DOHH2 (cell line): ENCODE data around the gene NUP210L.

Experiments
- H3F3A ChIP-seq: fragments of 200-600 bp; sonication (generic), shearing (Covaris generic); 2 replicates; pipeline ENCODE4 v1.6.0; 2016; ENCODE audit warnings: antibody characterized with exemption, mild to moderate bottlenecking; ENCODE audit not compliant: control insufficient read depth, insufficient read depth
- H3K27ac ChIP-seq: fragments of 200-600 bp; sonication (generic); 2 replicates; pipeline ENCODE4 v1.5.1; 2014; ENCODE audit warnings: low read depth, mild to moderate bottlenecking, low read length, moderate library complexity
- H3K27me3 ChIP-seq: fragments of 200-600 bp; sonication (generic); 2 replicates; pipeline ENCODE4 v1.6.1; 2014; ENCODE audit warnings: mild to moderate bottlenecking, low read length, mixed read lengths; ENCODE audit not compliant: control insufficient read depth
- H3K36me3 ChIP-seq: fragments of 200-600 bp; sonication (generic); 2 replicates; pipeline ENCODE4 v1.6.1; 2014; ENCODE audit warnings: mild to moderate bottlenecking, low read length, moderate library complexity, mixed read lengths; ENCODE audit not compliant: control insufficient read depth
- H3K4me1 ChIP-seq: fragments of 200-600 bp; sonication (generic); 2 replicates; pipeline ENCODE4 v1.6.1; 2014; ENCODE audit warnings: mild to moderate bottlenecking, low read length, mixed read lengths; ENCODE audit not compliant: control insufficient read depth
- H3K4me2 ChIP-seq: fragments of 200-600 bp; sonication (generic); 2 replicates; pipeline ENCODE4 v1.6.0; 2014; ENCODE audit warnings: mild to moderate bottlenecking, low read length, moderate library complexity
- H3K4me3 ChIP-seq: fragments of 200-600 bp; sonication (generic); 2 replicates; pipeline ENCODE4 v1.5.1; 2014; ENCODE audit warnings: mild to moderate bottlenecking, low read length, mixed read lengths
- H3K79me2 ChIP-seq: fragments of 200-600 bp; sonication (generic); 2 replicates; pipeline ENCODE4 v1.6.1; 2014; ENCODE audit warnings: mild to moderate bottlenecking, low read length, mixed read lengths; ENCODE audit not compliant: control insufficient read depth
- H3K9me2 ChIP-seq: fragments of 200-600 bp; sonication (generic); replicated peaks from 2 replicates; pipeline ENCODE4 v1.6.1; 2014; ENCODE audit warnings: mild to moderate bottlenecking, low read length, mixed read lengths; ENCODE audit not compliant: control insufficient read depth
- H3K9me3 ChIP-seq: fragments of 200-600 bp; sonication (generic); 2 replicates; pipeline ENCODE4 v1.6.1; 2014; ENCODE audit warnings: antibody characterized with exemption, low read length, mixed read lengths; ENCODE audit not compliant: control insufficient read depth, insufficient read depth
- H4K20me1 ChIP-seq: fragments of 200-600 bp; sonication (generic); 2 replicates; pipeline ENCODE4 v1.6.0; 2014; ENCODE audit warnings: low read depth, mild to moderate bottlenecking, antibody characterized with exemption, low read length, moderate library complexity; ENCODE audit not compliant: control insufficient read depth, insufficient read depth
- EZH2phosphoT487 ChIP-seq: fragments of 200-600 bp; sonication (generic); IDR thresholded peaks from 2 replicates; pipeline ENCODE4 v1.6.1; 2017; ENCODE audit warnings: borderline replicate concordance, mild to moderate bottlenecking, antibody characterized with exemption, low read length, moderate library complexity, mixed read lengths
- TF ChIP-seq, protein P1 (sequence below): fragments of 200-600 bp; sonication (generic); IDR thresholded peaks from one replicate; pipeline ENCODE4 v1.5.1; 2014; ENCODE audit warnings: antibody characterized with exemption, mild to moderate bottlenecking, low read depth, low read length; ENCODE audit not compliant: poor library complexity, severe bottlenecking

The NUP210L gene

GRCh38 chr1:154145986-154146385 lies 8.9 kb downstream of the NUP210L start:
- Histone ChIP-seq H3K4me3 (no peak overlapping the region), H3K4me2 (no peak overlapping the region), H3K27me3 (no peaks in the 10 kb centered on the region), H3K36me3 (no peaks in the 10 kb centered on the region), H3K27ac (no peak overlapping the region), H3K9me3 (no peaks in the 10 kb centered on the region), H3K4me1 (no peaks in the 10 kb centered on the region), H3K9me2 (no peaks in the 10 kb centered on the region), H3F3A (no peaks in the 10 kb centered on the region), H4K20me1 (no peaks in the 10 kb centered on the region), H3K79me2 (no peaks in the 10 kb centered on the region)
- TF ChIP-seq, protein P1, sequence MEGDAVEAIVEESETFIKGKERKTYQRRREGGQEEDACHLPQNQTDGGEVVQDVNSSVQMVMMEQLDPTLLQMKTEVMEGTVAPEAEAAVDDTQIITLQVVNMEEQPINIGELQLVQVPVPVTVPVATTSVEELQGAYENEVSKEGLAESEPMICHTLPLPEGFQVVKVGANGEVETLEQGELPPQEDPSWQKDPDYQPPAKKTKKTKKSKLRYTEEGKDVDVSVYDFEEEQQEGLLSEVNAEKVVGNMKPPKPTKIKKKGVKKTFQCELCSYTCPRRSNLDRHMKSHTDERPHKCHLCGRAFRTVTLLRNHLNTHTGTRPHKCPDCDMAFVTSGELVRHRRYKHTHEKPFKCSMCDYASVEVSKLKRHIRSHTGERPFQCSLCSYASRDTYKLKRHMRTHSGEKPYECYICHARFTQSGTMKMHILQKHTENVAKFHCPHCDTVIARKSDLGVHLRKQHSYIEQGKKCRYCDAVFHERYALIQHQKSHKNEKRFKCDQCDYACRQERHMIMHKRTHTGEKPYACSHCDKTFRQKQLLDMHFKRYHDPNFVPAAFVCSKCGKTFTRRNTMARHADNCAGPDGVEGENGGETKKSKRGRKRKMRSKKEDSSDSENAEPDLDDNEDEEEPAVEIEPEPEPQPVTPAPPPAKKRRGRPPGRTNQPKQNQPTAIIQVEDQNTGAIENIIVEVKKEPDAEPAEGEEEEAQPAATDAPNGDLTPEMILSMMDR, result peak; percentile 70
- no peak for TF ChIP-seq EZH2phosphoT487

DNA sequence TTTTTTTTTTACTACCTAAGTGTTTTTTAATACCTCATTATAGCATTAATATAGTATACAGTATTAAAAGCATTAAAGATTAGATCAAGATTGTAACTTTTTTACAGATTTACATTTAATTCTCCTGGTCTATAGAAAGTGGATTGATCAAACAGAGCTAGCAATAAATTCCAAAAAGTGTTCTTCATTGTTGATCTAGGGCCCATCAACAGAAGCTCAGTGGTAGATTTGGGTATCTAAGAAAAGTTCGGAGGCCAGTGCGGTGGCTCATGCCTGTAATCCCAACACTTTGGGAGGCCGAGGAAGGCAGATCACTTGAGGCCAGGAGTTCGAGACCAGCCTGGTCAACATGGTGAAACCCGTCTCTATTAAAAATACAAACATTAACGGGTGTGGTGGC lies 12.5 kb downstream of the NUP210L start:
- Histone ChIP-seq H3K4me2 (no peak overlapping the region), H3K27ac (no peak overlapping the region), H3K36me3 (no peaks in the 10 kb centered on the region), H3K4me3 (no peak overlapping the region), H3K27me3 (no peaks in the 10 kb centered on the region), H4K20me1 (no peaks in the 10 kb centered on the region), H3K4me1 (no peaks in the 10 kb centered on the region), H3K9me2 (no peaks in the 10 kb centered on the region), H3K9me3 (no peaks in the 10 kb centered on the region), H3K79me2 (no peaks in the 10 kb centered on the region), H3F3A (no peaks in the 10 kb centered on the region)
- TF ChIP-seq EZH2phosphoT487, result no peak
- TF ChIP-seq, protein P1, result no peak

GRCh38 chr1:154141240-154141639 lies 13.6 kb downstream of the NUP210L start:
- no peak overlapping the region for H3K4me3 ChIP-seq
- no peak overlapping the region for H3K27ac ChIP-seq

More at GRCh38 chr1:154141240-154141639, 13.6 kb downstream of the NUP210L start:
- TF ChIP-seq, protein P1, result no peak
- no peak for TF ChIP-seq EZH2phosphoT487
- H3K79me2 ChIP-seq, result no peaks in the 10 kb centered on the region
- no peaks in the 10 kb centered on the region for H3K4me1 ChIP-seq
- no peaks in the 10 kb centered on the region for H3K9me2 ChIP-seq
- H3F3A ChIP-seq, result no peaks in the 10 kb centered on the region
- no peak overlapping the region for H3K4me2 ChIP-seq
- H4K20me1 ChIP-seq, result no peaks in the 10 kb centered on the region
- no peaks in the 10 kb centered on the region for H3K9me3 ChIP-seq
- no peaks in the 10 kb centered on the region for H3K36me3 ChIP-seq
- no peaks in the 10 kb centered on the region for H3K27me3 ChIP-seq
